IPS-18a (cell line): ENCODE measurements around the gene RNF31.
A peak's percentile ranks its signal among the peaks of the same experiment; 100 is the strongest.

ENCODE experiments used
- H3K27ac ChIP-seq: one replicate; pipeline ENCODE4 v1.5.1; 2013; ENCODE audit warnings: low read length
- H3K27me3 ChIP-seq: one replicate; pipeline ENCODE4 v1.6.1; 2013; ENCODE audit warnings: mild to moderate bottlenecking, low read length; ENCODE audit not compliant: control insufficient read depth, insufficient read depth
- H3K36me3 ChIP-seq: one replicate; pipeline ENCODE4 v1.6.1; 2013; ENCODE audit warnings: low read depth, low read length; ENCODE audit not compliant: control insufficient read depth
- H3K4me1 ChIP-seq: one replicate; pipeline ENCODE4 v1.6.1; 2013; ENCODE audit warnings: low read depth, low read length; ENCODE audit not compliant: control insufficient read depth
- H3K4me3 ChIP-seq: one replicate; pipeline ENCODE4 v1.5.1; 2013; ENCODE audit warnings: low read length
- H3K9ac ChIP-seq: one replicate; pipeline ENCODE4 v1.6.1; 2013; ENCODE audit warnings: mild to moderate bottlenecking, low read length, moderate library complexity
- H3K9me3 ChIP-seq: one replicate; pipeline ENCODE4 v1.6.1; 2013; ENCODE audit warnings: low read depth, low read length; ENCODE audit not compliant: control insufficient read depth

The RNF31 gene

DNA sequence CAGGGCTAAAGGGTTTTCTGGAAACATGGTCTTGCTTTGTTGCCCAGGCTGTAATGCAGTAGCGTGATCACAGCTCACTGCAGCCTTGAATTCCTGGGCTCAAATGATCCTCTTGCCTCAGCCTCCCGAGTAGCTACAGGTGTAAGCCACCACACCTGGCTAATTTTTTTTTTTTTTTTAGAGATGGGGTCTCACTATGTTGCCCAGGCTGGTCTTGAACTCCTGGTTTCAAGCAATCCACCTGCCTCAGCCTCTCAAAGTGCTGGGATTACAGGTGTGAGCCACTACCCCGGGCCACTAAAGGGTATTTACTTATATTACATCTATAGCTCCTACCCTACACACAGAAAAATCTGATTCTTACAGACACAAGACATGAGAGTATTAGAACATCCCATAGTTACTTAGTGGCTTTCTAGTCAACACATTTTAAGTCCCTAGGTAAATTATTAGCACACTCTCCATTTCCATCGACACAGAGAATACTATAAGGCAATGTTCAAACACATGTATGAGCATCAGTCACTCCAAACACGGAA lies 38.9 kb upstream of the RNF31 start:
- Histone ChIP-seq H3K27me3 (no peaks in the 10 kb centered on the region), H3K9ac (no peak overlapping the region), H3K27ac (no peak overlapping the region), H3K4me3 (no peak overlapping the region), H3K4me1 (no peaks in the 10 kb centered on the region), H3K36me3 (peaks cover 7% of the 10 kb centered on the region), H3K9me3 (peaks cover 3% of the 10 kb centered on the region)

- Histone ChIP-seq H3K27me3 (no peaks in the 10 kb centered on the region), H3K4me1 (no peaks in the 10 kb centered on the region), H3K9ac (no peak overlapping the region), H3K4me3 (no peak overlapping the region), H3K27ac (no peak overlapping the region), H3K36me3 (no peaks in the 10 kb centered on the region), H3K9me3 (no peaks in the 10 kb centered on the region)
Observed at GRCh38 chr14:24110060-24110459, 37.2 kb upstream of the RNF31 start.

GRCh38 chr14:24110523-24110922 lies 36.8 kb upstream of the RNF31 start:
- no peaks in the 10 kb centered on the region for H3K4me1 ChIP-seq
- no peak overlapping the region for H3K9ac ChIP-seq
- H3K4me3 ChIP-seq: no peak overlapping the region
- no peak overlapping the region for H3K27ac ChIP-seq
- H3K36me3 ChIP-seq: no peaks in the 10 kb centered on the region
- no peaks in the 10 kb centered on the region for H3K9me3 ChIP-seq
- no peaks in the 10 kb centered on the region for H3K27me3 ChIP-seq

- Histone ChIP-seq H3K27ac (no peak overlapping the region), H3K9me3 (no peaks in the 10 kb centered on the region), H3K4me1 (no peaks in the 10 kb centered on the region), H3K36me3 (peaks cover 16% of the 10 kb centered on the region), H3K4me3 (peak overlapping the region; percentile 84), H3K27me3 (no peaks in the 10 kb centered on the region), H3K9ac (peak overlapping the region; percentile 59)
Observed at GRCh38 chr14:24113379-24113800, 33.9 kb upstream of the RNF31 start.

DNA sequence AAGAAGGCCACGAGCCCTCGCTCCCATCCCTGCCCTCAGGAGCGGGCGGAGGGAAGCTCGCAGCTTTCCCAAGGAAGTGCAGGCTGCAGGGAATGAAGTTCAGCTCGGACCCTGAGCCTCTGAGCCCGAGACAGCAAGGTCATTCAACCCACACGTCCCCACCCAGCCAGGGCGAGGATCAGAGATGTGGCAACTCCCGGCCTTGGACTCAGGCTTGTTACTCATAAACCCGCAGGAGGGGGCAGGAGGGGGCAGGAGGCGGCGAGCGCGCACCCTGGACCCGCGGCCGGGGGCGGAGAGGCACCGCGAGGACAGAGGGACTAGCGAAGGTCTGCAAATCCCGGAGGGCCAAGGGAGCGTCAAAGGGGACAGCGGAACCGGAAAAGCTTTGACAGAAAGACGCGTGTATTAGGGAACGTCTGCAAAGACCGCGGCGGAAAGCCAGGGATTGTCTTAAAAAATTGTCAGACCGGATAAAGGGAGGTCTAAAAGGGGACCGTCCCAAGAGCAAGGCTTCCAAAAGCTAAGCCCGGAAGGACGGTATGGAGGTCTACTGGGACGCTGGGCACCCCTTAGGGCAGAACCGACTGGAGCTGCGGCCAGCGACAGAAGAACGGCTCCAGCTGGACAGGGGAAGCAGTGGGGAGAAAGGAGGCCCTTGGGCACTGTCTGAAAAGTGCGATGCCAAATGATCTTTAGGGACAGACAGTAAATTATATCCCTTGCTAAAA lies 33.3 kb upstream of the RNF31 start:
- H3K4me1 ChIP-seq: no peaks in the 10 kb centered on the region

GRCh38 chr14:24114532-24115421 lies 32.5 kb upstream of the RNF31 start, which contains the start of the genes DCAF11 and NRL:
TSS of gene DCAF11 (plus strand) at chr14:24114777. CDS start at chr14:24115595, 818 bp downstream.
TSS of gene NRL (minus strand) at chr14:24114949. CDS start at chr14:24082848, 32,101 bp downstream.
- Histone ChIP-seq H3K27me3 (no peaks in the 10 kb centered on the region), H3K4me1 (no peaks in the 10 kb centered on the region), H3K36me3 (peaks cover 30% of the 10 kb centered on the region), H3K9me3 (no peaks in the 10 kb centered on the region), H3K4me3 (peak within 1 kb of the TSS; percentile 84), H3K9ac (peak within 1 kb of the TSS; percentile 59), H3K27ac (peak within 1 kb of the TSS; percentile 52)

More for the DNA sequence above, 33.3 kb upstream of the RNF31 start:
- peaks cover 21% of the 10 kb centered on the region for H3K36me3 ChIP-seq
- H3K9ac ChIP-seq: peak overlapping the region; percentile 59
- no peaks in the 10 kb centered on the region for H3K27me3 ChIP-seq
- H3K9me3 ChIP-seq: no peaks in the 10 kb centered on the region
- H3K4me3 ChIP-seq: peak overlapping the region; percentile 84
- no peak overlapping the region for H3K27ac ChIP-seq

GRCh38 chr14:24115422-24116127 lies 31.7 kb upstream of the RNF31 start:
- Histone ChIP-seq H3K9ac (peak overlapping the region; percentile 56), H3K36me3 (peaks cover 33% of the 10 kb centered on the region), H3K27me3 (no peaks in the 10 kb centered on the region), H3K27ac (no peak overlapping the region), H3K4me1 (no peaks in the 10 kb centered on the region), H3K4me3 (peak overlapping the region; percentile 84), H3K9me3 (no peaks in the 10 kb centered on the region)

DNA sequence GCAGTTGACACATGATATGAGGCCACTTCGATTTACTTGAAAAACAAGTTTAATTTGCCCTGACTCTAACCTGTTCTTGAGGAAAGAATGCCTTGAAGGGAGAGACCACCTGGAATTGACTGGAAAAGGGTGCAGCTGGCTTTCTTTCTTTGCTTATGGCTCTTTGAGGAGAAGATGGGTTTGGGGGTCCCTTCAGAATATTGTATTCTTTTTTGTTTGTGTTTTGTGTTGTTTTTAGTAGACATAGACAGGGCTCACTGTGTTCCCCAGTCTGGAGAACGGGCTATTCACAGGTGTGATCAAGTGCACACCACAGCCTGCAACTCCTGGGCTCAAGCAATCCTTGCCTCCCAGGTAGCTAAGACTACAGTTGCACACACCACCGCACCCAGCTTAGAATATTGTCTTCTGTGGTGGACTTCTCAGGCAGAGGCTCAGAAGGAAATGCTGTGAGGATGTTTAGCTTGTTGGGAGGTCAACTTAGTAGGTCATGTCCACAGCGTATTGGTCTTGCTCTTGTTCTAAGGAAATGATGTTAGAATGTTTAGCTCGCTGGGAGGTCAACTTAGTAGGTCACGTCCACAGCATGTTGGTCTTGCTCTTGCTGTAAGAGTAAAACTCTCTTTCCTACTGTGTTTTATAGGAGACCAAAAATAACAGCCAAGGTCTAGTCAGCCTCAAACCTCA lies 31.0 kb upstream of the RNF31 start:
- Histone ChIP-seq H3K27me3 (no peaks in the 10 kb centered on the region), H3K36me3 (peaks cover 40% of the 10 kb centered on the region), H3K4me3 (peak overlapping the region; percentile 84), H3K27ac (no peak overlapping the region), H3K9me3 (no peaks in the 10 kb centered on the region), H3K9ac (no peak overlapping the region), H3K4me1 (no peaks in the 10 kb centered on the region)

GRCh38 chr14:24117179-24117578 lies 30.1 kb upstream of the RNF31 start:
- Histone ChIP-seq H3K9ac (no peak overlapping the region), H3K27ac (no peak overlapping the region), H3K4me3 (no peak overlapping the region), H3K4me1 (no peaks in the 10 kb centered on the region), H3K9me3 (no peaks in the 10 kb centered on the region), H3K36me3 (peaks cover 45% of the 10 kb centered on the region), H3K27me3 (no peaks in the 10 kb centered on the region)

DNA sequence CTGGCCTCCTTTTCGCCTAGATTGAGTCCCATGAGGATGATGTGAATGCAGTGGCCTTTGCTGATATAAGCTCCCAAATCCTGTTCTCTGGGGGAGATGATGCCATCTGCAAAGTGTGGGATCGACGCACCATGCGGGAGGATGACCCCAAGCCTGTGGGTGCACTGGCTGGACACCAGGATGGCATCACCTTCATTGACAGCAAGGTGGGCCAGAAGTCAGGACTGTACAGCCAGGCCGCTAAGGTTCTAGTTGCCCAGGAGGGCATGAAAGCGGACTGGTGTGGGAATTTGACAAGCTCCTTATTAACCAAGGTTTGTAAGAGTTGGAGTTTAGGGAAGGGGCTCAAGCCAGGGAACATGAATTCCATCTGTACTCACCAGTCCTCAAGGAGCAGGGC lies 27.6 kb upstream of the RNF31 start:
- Histone ChIP-seq H3K27ac (no peak overlapping the region), H3K9me3 (no peaks in the 10 kb centered on the region), H3K4me1 (no peaks in the 10 kb centered on the region), H3K9ac (no peak overlapping the region), H3K4me3 (no peak overlapping the region), H3K27me3 (no peaks in the 10 kb centered on the region), H3K36me3 (peaks cover 57% of the 10 kb centered on the region)
